Lung (tissue), 12 donors: Measurements from ENCODE around the gene EHD4. TPM values are rescaled to one million over a fixed set of nuclear protein-coding genes. Genes with fewer than 3 reads are reported as not detected.

Experiments
- ATAC-seq: fragments of 200-7000 bp; cut with Tn5 transposase; one replicate; pipeline ENCODE4 v1.9.1; 2020; ENCODE audit warnings: moderate number of reproducible peaks; ENCODE audit not compliant: insufficient read depth, low FRiP score
- DNase-seq, 3 donors: peaks; one replicate each; pipeline ENCODE4 v3.0.0-alpha.2; 2013 to 2017
- H3K27ac ChIP-seq, 2 donors: one replicate each; pipeline ENCODE4 v1.5.1; 2013; ENCODE audit warnings: mild to moderate bottlenecking in 2 of 2, moderate library complexity in 2 of 2, control low read depth in 1 of 2, inconsistent platforms in 1 of 2, low read depth in 1 of 2, low read length in 1 of 2
- H3K27me3 ChIP-seq, 3 donors: one replicate each; pipeline ENCODE4 v1.5.1; 2013; ENCODE audit warnings: low read length in 2 of 3; ENCODE audit not compliant: control insufficient read depth in 3 of 3, insufficient read depth in 3 of 3
- H3K36me3 ChIP-seq, 4 donors: one replicate each; pipeline ENCODE4 v1.5.1; 2013; ENCODE audit warnings: low read length in 4 of 4, mild to moderate bottlenecking in 1 of 4, moderate library complexity in 1 of 4; ENCODE audit not compliant: control insufficient read depth in 4 of 4, insufficient read depth in 4 of 4
- H3K4me1 ChIP-seq, 5 donors: one replicate each; pipeline ENCODE4 v1.5.1; 2013; ENCODE audit warnings: low read length in 5 of 5, mild to moderate bottlenecking in 2 of 5, moderate library complexity in 1 of 5; ENCODE audit not compliant: control insufficient read depth in 5 of 5, insufficient read depth in 5 of 5
- H3K4me3 ChIP-seq: one replicate; pipeline ENCODE4 v1.5.1; 2013; ENCODE audit warnings: mild to moderate bottlenecking, control low read depth, moderate library complexity
- H3K9ac ChIP-seq, 2 donors: one replicate each; pipeline ENCODE4 v1.5.1; 2013; ENCODE audit warnings: low read length in 2 of 2, control low read depth in 1 of 2; ENCODE audit not compliant: insufficient read depth in 1 of 2
- H3K9me3 ChIP-seq, 4 donors: one replicate each; pipeline ENCODE4 v1.5.1; 2013; ENCODE audit warnings: low read length in 3 of 4, mild to moderate bottlenecking in 1 of 4, moderate library complexity in 1 of 4; ENCODE audit not compliant: control insufficient read depth in 4 of 4, insufficient read depth in 3 of 4
- WGBS, 2 donors: extraction: QIAGEN DNeasy Blood & Tissue Kit; methylation state at CpG; one replicate each; pipeline ENCODE4 v1.1.7; 2013; 5-methylcytosine and 5-hydroxymethylcytosine counted together
- polyA plus RNA-seq, 2 donors: library from polyadenylated mRNA; stranded (reverse); fragments of 200-250 nt; gene quantifications; one replicate each; pipeline ENCODE4 v1.2.1, GENCODE V29; 2013
- total RNA-seq, 2 donors: library from RNA; depleted of rRNA in 1 of 2; stranded (reverse); fragments of >200 nt in 1 of 2; gene quantifications; one replicate each; pipeline ENCODE4 v1.2.1, GENCODE V29; 2014 to 2021
- TF ChIP-seq, protein P1 (sequence below): IDR thresholded peaks from 2 replicates; pipeline ENCODE4 v1.5.1; 2012; ENCODE audit warnings: mild to moderate bottlenecking; ENCODE audit errors: control extremely low read depth, extremely low read depth
- donor health status: control.
- donor health status: control.
- donor health status: Bipolar disorder and iron deficiency.
- donor health status: healthy.
- donor health status: DM: yes; HTN: yes; CAD: no.

EHD4 gene
- total and polyA plus RNA-seq, 4 donors = 16.4 to 36.3 (median 25.9) TPM

DNA sequence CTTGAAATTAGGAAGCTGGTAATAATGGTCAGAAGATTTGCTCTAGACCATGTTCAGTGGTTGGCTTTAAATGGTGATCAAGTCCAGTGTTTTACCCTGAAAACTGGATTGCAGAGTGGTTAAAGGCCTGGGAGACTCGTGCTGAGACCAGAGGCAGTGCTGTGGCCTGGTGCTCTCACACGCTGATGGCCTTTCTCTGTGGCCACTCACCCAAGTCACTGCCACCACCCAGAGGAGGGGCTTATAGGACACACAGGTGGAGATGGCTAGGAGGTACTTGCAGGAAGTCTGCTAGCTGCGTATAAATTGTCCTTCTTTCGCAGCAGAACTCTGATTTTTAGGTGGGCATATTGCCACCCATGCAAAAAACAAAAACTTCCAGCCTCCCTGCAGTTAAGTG is 6.2 kb upstream of the EHD4 start:
- no peak for DNase-seq
- WGBS, 2 donors = 91 to 94% methylated on average over 4 of the region's 4 CpGs
- Histone ChIP-seq H3K27ac (no peak overlapping the region), H3K9ac (no peak overlapping the region), H3K36me3 (no peaks in the 10 kb centered on the region), H3K4me3 (no peak overlapping the region), H3K27me3 (peaks cover 0 to 6% (median 0%) of the 10 kb centered on the region in 3 donors), H3K9me3 (no peaks in the 10 kb centered on the region), H3K4me1 (peaks cover 0 to 5% (median 0%) of the 10 kb centered on the region in 5 donors)
- no peak for ATAC-seq
- TF ChIP-seq, protein P1, sequence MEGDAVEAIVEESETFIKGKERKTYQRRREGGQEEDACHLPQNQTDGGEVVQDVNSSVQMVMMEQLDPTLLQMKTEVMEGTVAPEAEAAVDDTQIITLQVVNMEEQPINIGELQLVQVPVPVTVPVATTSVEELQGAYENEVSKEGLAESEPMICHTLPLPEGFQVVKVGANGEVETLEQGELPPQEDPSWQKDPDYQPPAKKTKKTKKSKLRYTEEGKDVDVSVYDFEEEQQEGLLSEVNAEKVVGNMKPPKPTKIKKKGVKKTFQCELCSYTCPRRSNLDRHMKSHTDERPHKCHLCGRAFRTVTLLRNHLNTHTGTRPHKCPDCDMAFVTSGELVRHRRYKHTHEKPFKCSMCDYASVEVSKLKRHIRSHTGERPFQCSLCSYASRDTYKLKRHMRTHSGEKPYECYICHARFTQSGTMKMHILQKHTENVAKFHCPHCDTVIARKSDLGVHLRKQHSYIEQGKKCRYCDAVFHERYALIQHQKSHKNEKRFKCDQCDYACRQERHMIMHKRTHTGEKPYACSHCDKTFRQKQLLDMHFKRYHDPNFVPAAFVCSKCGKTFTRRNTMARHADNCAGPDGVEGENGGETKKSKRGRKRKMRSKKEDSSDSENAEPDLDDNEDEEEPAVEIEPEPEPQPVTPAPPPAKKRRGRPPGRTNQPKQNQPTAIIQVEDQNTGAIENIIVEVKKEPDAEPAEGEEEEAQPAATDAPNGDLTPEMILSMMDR = no peak

DNA sequence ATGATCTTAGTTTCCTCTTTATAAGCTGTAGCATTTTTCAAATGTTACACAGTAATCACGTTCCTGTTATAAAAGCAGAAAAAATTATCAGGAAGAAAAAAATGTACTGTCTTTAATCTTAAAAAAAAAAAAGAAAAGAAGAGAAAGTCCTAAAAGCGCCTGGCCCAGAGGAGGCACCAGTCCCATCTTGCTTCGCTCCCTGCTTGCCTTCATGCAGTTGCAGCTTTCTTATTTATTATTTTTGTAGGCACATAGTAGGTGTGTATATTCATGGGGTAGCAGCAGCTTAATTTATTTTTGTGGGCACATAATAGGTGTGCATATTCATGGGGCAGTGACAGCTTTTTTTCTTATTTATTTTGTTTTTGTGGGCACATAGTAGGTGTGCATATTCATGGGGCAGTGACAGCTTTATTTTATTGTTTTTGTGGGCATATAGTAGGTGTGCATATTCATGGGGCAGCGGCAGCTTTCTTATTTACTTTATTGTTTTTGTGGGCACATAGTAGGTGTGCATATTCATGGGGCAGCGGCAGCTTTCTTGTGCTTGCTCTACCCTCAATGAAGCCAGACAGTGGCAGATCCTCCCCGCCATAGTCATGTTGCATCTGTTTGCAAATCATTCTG is 5.5 kb upstream of the EHD4 start:
- Histone ChIP-seq H3K9ac (no peak overlapping the region), H3K27me3 (peaks cover 0 to 6% (median 0%) of the 10 kb centered on the region in 3 donors), H3K4me3 (no peak overlapping the region), H3K36me3 (no peaks in the 10 kb centered on the region), H3K4me1 (peaks cover 0 to 5% (median 0%) of the 10 kb centered on the region in 5 donors), H3K9me3 (no peaks in the 10 kb centered on the region), H3K27ac (no peak overlapping the region)
- 84 to 87% methylated on average over 6 of the region's 6 CpGs for WGBS, 2 donors
- DNase-seq (no peak), ATAC-seq (no peak)
- TF ChIP-seq, protein P1 = no peak

- 24 to 44% methylated on average over 2 of the region's 2 CpGs for WGBS, 2 donors
Observed at GRCh38 chr15:41975669-41976068, 3.3 kb upstream of the EHD4 start.

More at GRCh38 chr15:41975669-41976068, 3.3 kb upstream of the EHD4 start:
- no peak overlapping the region for H3K27ac ChIP-seq
- DNase-seq (no peak), ATAC-seq (no peak)
- H3K36me3 ChIP-seq = no peaks in the 10 kb centered on the region
- no peaks in the 10 kb centered on the region for H3K9me3 ChIP-seq
- no peak overlapping the region for H3K4me3 ChIP-seq
- TF ChIP-seq, protein P1 = no peak
- H3K9ac ChIP-seq = no peak overlapping the region
- H3K4me1 ChIP-seq = peaks cover 0 to 14% (median 0%) of the 10 kb centered on the region in 5 donors
- H3K27me3 ChIP-seq = peaks cover 0 to 6% (median 0%) of the 10 kb centered on the region in 3 donors
